Central memory CD8-positive, alpha-beta T cell (primary cell): Measurements from ENCODE around the gene CCHCR1.
A peak's percentile ranks its signal among the peaks of the same experiment; 100 is the strongest.
"Not testable (repeated sequence)": the region's sequence is repeated elsewhere in the genome, so short reads cannot be mapped to it uniquely, and the experiment has no call there.

Experiments
- ATAC-seq: fragments of 150-1000 bp; cut with Tn5 transposase; replicated peaks from 2 replicates; pipeline ENCODE4 v1.10.0; 2022; ENCODE audit warnings: mild to moderate bottlenecking, moderate FRiP score, moderate number of reproducible peaks; ENCODE audit not compliant: poor library complexity, severe bottlenecking; ENCODE audit errors: extremely low read depth
- DNase-seq, 2 donors: peaks; one replicate each; pipeline ENCODE4 v3.0.0; 2021; ENCODE audit warnings: low spot score in 2 of 2
- H3K27ac Mint-ChIP-seq: one replicate; pipeline ENCODE4 v1.8.0; 2022; ENCODE audit warnings: low read depth, mild to moderate bottlenecking, moderate library complexity, mixed read lengths
- H3K27me3 Mint-ChIP-seq: one replicate; pipeline ENCODE4 v1.8.0; 2022; ENCODE audit warnings: mixed read lengths
- H3K36me3 Mint-ChIP-seq: one replicate; pipeline ENCODE4 v1.8.0; 2022; ENCODE audit warnings: mild to moderate bottlenecking, moderate library complexity, mixed read lengths; ENCODE audit not compliant: insufficient read depth
- H3K4me1 Mint-ChIP-seq: one replicate; pipeline ENCODE4 v1.8.0; 2022; ENCODE audit warnings: mixed read lengths
- H3K4me3 Mint-ChIP-seq: one replicate; pipeline ENCODE4 v1.8.0; 2022; ENCODE audit warnings: mild to moderate bottlenecking, moderate library complexity, mixed read lengths
- H3K9me3 Mint-ChIP-seq: one replicate; pipeline ENCODE4 v1.8.0; 2022; ENCODE audit warnings: mixed read lengths

Gene CCHCR1

DNA sequence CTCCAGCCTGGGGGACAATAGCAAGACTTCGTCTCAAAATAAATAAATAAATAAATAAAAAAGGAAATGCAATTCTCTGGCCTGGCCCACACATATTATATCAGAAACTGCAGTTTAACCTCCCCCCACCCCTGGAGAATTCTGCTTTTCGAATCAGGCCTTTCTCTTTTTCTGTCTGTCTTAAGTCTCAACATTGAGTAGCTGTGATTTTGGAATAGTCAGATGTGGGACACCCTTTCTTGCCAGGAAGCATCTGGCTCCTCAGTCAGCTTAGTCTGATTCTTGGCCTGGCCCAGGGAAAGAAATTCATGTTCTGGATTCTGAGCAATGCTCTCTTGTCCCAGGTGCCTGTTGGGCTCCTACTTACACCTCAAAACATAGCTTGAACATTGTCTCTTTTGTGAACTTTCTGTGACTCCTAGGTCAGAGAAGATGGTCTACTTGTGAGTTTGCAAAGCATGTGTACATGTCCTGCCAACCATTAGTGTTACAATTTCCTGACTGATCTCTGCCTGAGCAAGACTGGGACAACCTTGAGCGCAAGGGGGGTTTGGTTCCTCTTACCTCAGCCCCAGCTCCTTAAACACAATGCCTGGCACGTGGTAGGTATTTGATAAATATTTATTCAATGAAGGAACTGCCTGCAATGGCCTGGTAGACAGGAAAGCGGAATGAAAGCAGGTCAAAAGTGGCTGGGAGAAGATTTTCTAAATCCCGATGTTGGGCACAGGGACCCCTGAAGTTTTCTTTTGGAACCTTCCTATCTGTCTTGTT is 36.6 kb upstream of the CCHCR1 start:
- ATAC-seq (no peak), DNase-seq (no peak)
- H3K27ac Mint-ChIP-seq: peak overlapping the region; percentile 8
- no peaks in the 10 kb centered on the region for H3K9me3 Mint-ChIP-seq
- no peaks in the 10 kb centered on the region for H3K27me3 Mint-ChIP-seq
- peak overlapping the region; percentile 27 for H3K4me3 Mint-ChIP-seq
- H3K4me1 Mint-ChIP-seq: peaks cover 23% of the 10 kb centered on the region
- H3K36me3 Mint-ChIP-seq: peaks cover 41% of the 10 kb centered on the region

DNA sequence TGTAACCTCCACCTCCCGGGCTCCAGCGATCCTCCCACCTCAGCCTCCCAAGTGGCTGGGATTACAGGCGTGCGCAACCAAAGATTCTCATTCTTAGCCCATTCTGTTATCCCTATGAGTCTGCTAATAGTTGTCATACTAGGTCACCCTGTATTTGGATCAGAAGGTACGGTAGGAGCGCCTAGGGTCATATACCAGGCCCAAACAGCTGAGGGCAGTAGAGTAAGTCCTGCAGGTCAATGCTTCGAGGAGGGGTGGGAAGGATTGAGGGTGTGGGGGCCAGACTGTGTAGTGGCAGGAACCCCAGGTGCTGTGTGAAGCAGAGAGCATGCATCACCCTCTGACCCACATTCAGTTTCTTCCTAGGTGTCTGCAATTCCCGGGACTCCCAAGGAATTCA is 35.6 kb upstream of the CCHCR1 start:
- no peak overlapping the region for H3K27ac Mint-ChIP-seq
- ATAC-seq (no peak), DNase-seq (no peak)
- no peaks in the 10 kb centered on the region for H3K9me3 Mint-ChIP-seq
- H3K4me1 Mint-ChIP-seq: peaks cover 16% of the 10 kb centered on the region
- no peak overlapping the region for H3K4me3 Mint-ChIP-seq
- H3K27me3 Mint-ChIP-seq: no peaks in the 10 kb centered on the region
- H3K36me3 Mint-ChIP-seq: peaks cover 32% of the 10 kb centered on the region

GRCh38 chr6:31192431-31193105 is 35.0 kb upstream of the CCHCR1 start:
- DNase-seq: peak in 1 of 2 donors; percentile 41
- not testable (repeated sequence) for H3K4me3 Mint-ChIP-seq, H3K27ac Mint-ChIP-seq, H3K27me3 Mint-ChIP-seq, H3K9me3 Mint-ChIP-seq, ATAC-seq
- peaks cover 26% of the 10 kb centered on the region for H3K36me3 Mint-ChIP-seq
- peaks cover 16% of the 10 kb centered on the region for H3K4me1 Mint-ChIP-seq

- Mint-ChIP-seq H3K36me3 (peaks cover 12% of the 10 kb centered on the region), H3K27me3 (no peaks in the 10 kb centered on the region), H3K9me3 (no peaks in the 10 kb centered on the region), H3K4me3 (no peak overlapping the region), H3K27ac (no peak overlapping the region), H3K4me1 (peaks cover 14% of the 10 kb centered on the region)
- DNase-seq: no peak
- no peak for ATAC-seq
These were observed 32.9 kb upstream of the CCHCR1 start for GRCh38 chr6:31190488-31190887.

GRCh38 chr6:31189223-31189622 is 31.6 kb upstream of the CCHCR1 start:
- H3K27me3 Mint-ChIP-seq, H3K4me1 Mint-ChIP-seq, DNase-seq, H3K4me3 Mint-ChIP-seq, ATAC-seq, H3K27ac Mint-ChIP-seq, H3K9me3 Mint-ChIP-seq, H3K36me3 Mint-ChIP-seq: not testable (repeated sequence)

DNA sequence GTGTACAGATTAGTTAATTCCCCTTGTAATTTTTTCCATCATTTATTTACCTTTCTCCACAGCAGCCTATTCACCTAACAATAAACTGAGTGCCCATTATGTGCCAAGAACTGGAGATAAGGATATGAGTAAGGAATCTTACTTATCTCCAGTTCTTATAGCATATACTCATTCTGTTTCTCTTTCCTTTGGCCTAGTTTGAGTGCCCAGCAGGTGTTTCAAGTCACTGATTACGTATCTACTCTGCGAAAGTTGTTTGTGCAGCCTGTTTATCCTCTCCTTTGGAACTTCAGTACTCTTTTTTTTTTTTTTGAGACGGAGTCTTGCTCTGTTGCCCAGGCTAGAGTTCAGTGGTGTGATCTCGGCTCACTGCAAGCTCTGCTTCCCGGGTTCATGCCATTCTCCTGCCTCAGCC is 30.2 kb upstream of the CCHCR1 start:
- H3K27ac Mint-ChIP-seq: no peak overlapping the region

DNA sequence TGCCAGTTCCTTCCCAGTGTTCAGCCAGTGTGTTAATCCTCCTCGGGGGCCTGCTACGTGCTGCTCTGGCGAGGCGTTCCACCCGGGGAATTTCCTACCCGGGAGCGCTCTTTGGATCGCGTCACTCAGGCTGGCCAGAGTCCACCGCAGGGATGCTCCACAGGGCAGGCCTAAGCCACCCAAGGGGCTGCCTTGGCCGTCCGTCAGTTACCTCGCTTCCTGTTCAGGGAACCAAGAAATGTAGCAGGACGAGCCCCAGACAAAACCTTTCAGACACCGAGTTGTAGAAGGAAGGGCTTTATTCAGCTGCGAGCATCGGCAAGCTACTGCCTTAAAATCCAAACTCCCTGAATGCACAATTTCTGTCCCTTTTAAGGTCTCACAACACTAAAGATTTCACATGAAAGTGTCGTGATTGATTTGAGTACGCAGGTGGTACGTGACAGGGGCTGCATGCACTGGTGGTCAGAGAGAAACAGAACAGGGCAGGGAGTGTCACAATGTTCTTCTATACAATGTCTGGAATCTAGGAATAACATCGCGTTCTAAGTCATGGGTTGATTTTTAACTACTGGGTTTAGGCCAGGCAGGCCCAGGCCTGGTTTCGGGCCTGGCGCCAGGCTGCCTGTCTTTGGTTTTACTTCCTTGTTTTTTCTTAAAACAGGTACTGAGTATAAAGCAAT is 28.6 kb upstream of the CCHCR1 start:
- no peak overlapping the region for H3K4me3 Mint-ChIP-seq
- no peak for DNase-seq
- no peak overlapping the region for H3K27ac Mint-ChIP-seq
- H3K27me3 Mint-ChIP-seq: no peaks in the 10 kb centered on the region
- H3K36me3 Mint-ChIP-seq: peaks cover 2% of the 10 kb centered on the region
- no peak for ATAC-seq
- H3K4me1 Mint-ChIP-seq: peaks cover 6% of the 10 kb centered on the region
- H3K9me3 Mint-ChIP-seq: no peaks in the 10 kb centered on the region

More for the DNA sequence above, 30.2 kb upstream of the CCHCR1 start:
- H3K36me3 Mint-ChIP-seq: peaks cover 5% of the 10 kb centered on the region
- H3K9me3 Mint-ChIP-seq: no peaks in the 10 kb centered on the region
- H3K4me3 Mint-ChIP-seq: no peak overlapping the region
- DNase-seq: no peak
- ATAC-seq: no peak
- H3K4me1 Mint-ChIP-seq: peaks cover 6% of the 10 kb centered on the region
- no peaks in the 10 kb centered on the region for H3K27me3 Mint-ChIP-seq

- not testable (repeated sequence) for H3K4me1 Mint-ChIP-seq, DNase-seq, H3K27ac Mint-ChIP-seq, ATAC-seq, H3K27me3 Mint-ChIP-seq, H3K36me3 Mint-ChIP-seq, H3K4me3 Mint-ChIP-seq, H3K9me3 Mint-ChIP-seq
These were observed 28.1 kb upstream of the CCHCR1 start for GRCh38 chr6:31185695-31186051.

- not testable (repeated sequence) for H3K4me3 Mint-ChIP-seq, H3K36me3 Mint-ChIP-seq, H3K9me3 Mint-ChIP-seq
These were observed 26.3 kb upstream of the CCHCR1 start for GRCh38 chr6:31183859-31184258.

DNA sequence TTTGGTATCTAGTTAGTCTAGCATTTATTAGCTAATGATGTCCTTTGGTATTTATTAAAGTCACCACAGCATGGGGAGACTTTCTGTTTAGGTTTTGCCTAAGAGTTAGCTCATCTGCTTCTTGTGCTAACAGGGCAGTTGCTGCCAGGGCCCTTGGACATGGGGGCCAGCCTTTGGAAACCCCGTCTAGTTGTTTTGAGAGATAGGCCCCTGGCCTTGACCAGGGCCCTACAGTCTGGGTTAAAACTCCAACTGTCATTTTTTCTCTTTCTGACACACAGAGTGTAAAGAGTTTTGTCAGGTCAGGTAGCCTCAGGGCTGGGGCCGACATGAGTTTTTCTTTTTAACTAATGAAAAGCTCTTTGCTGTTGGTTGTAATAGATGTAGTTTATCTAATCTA is 25.7 kb upstream of the CCHCR1 start:
- not testable (repeated sequence) for ATAC-seq, H3K36me3 Mint-ChIP-seq, H3K27ac Mint-ChIP-seq, H3K9me3 Mint-ChIP-seq, H3K4me3 Mint-ChIP-seq, H3K27me3 Mint-ChIP-seq, DNase-seq
- peaks cover 25% of the 10 kb centered on the region for H3K4me1 Mint-ChIP-seq

More at GRCh38 chr6:31183859-31184258, 26.3 kb upstream of the CCHCR1 start:
- not testable (repeated sequence) for ATAC-seq, DNase-seq, H3K27me3 Mint-ChIP-seq, H3K27ac Mint-ChIP-seq
- H3K4me1 Mint-ChIP-seq: peaks cover 20% of the 10 kb centered on the region

DNA sequence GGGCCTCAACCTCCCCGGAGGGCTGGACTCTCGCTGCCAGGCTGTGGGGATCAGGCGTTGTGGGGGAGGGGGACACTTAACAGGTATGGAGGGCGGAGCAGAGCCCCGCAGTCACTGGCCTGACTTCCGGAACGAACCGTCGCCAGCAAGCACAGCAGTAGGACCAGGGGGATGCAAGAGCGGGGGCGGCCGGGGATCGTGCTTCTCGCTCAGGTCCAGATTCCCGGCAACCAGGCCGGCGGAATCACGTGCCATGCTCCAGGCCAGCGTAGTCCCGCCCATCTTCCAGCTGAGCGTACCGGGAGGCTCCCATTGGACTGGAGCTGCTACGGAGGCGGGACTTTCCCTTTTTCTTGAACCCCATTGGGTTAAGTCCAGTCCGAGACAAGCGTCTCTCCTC is 22.9 kb upstream of the CCHCR1 start:
- peak overlapping the region; percentile 84 for H3K4me3 Mint-ChIP-seq
- no peaks in the 10 kb centered on the region for H3K27me3 Mint-ChIP-seq

GRCh38 chr6:31179896-31180295 is 22.3 kb upstream of the CCHCR1 start:
- ATAC-seq (no peak), DNase-seq (no peak)
- Mint-ChIP-seq H3K4me3 (peak overlapping the region; percentile 84), H3K4me1 (peaks cover 32% of the 10 kb centered on the region), H3K36me3 (peaks cover 2% of the 10 kb centered on the region), H3K9me3 (no peaks in the 10 kb centered on the region), H3K27ac (peak overlapping the region; percentile 65), H3K27me3 (no peaks in the 10 kb centered on the region)

More for the DNA sequence above, 22.9 kb upstream of the CCHCR1 start:
- DNase-seq (peak in 1 of 2 donors; percentile 64), ATAC-seq (peak; percentile 89)
- Mint-ChIP-seq H3K4me1 (peaks cover 33% of the 10 kb centered on the region), H3K27ac (peak overlapping the region; percentile 65), H3K36me3 (peaks cover 2% of the 10 kb centered on the region), H3K9me3 (no peaks in the 10 kb centered on the region)

- DNase-seq: no peak
- Mint-ChIP-seq H3K4me1 (peaks cover 32% of the 10 kb centered on the region), H3K27me3 (no peaks in the 10 kb centered on the region), H3K27ac (no peak overlapping the region), H3K36me3 (peaks cover 2% of the 10 kb centered on the region), H3K9me3 (no peaks in the 10 kb centered on the region), H3K4me3 (no peak overlapping the region)
- no peak for ATAC-seq
These were observed 21.4 kb upstream of the CCHCR1 start for GRCh38 chr6:31179042-31179386.
